Measurements from ENCODE around the gene LRATD1.

- TF ChIP-seq CTCF (IDR thresholded peaks at IDR 0.05; ENCODE audit: poor library complexity), result no peak
- TF ChIP-seq EZH2 (IDR thresholded peaks at IDR 0.05; ENCODE audit: borderline replicate concordance), result no peak
- TF ChIP-seq EZH2phosphoT487 (IDR thresholded peaks at IDR 0.05; ENCODE audit: low read depth, severe bottlenecking, unreplicated experiment), result no peak
Observed at GRCh38 chr2:14661163-14661562, 28.6 kb downstream of the LRATD1 start.

Data from hepatocyte (in vitro differentiated cells).